CD4-positive, alpha-beta T cell treated with Interleukin-17A for 4 hours (primary cell): Measurements from ENCODE around the gene KRTAP13-1.

ENCODE experiments used
- DNase-seq: peaks from one replicate; pipeline ENCODE4 v3.0.0-alpha.2; 2020; ENCODE audit warnings: mixed read lengths

KRTAP13-1 gene, protein sequence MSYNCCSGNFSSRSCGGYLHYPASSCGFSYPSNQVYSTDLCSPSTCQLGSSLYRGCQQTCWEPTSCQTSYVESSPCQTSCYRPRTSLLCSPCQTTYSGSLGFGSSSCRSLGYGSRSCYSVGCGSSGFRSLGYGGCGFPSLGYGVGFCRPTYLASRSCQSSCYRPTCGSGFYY

DNA sequence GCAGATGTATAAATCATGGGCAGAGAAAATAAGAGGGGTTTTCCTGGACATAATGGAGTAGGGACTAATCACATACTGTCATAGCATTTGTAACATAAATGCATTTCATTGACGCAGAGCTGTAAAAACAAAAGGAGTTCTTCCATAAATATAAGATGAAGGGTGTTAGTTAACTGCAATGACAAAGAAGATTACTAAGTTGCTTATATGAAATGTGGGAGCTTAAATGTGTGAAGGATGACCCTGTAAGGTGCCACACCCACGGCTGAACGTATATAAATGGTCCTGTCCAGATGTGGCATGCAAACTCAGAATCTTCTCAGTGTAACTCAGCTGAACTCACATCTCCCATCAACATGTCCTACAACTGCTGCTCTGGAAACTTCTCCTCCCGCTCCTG is at the start of gene KRTAP13-1:
KRTAP13-1 (plus strand) TSS at position 301 of the 400 bp plus-strand sequence; CDS start at position 357, 56 bp downstream.
- DNase-seq: no peak

DNA sequence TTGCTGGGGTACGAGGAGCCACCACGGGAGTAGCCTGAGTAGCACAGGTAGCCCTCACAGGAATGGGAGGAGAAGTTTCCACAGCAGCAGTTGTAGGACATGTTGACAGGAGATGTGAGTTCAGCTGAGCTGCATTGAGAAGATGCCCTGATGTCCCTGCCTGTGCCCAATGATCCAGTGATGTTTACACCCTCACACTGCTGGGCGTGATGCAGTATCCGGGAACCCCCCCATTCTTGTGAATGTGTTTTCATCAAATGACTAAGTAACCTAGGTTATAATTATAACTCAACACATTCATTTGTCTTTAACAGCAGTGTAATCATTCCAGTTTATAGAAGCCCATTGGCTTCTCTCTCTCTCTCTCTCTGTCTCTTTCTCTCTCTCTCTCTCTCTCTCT is 47.3 kb upstream of the KRTAP13-1 start, which contains the start of gene KRTAP23-1:
KRTAP23-1 (minus strand) TSS at position 101 of the 400 bp plus-strand sequence; CDS start at position 101, 0 bp downstream.
- no peak for DNase-seq

DNA sequence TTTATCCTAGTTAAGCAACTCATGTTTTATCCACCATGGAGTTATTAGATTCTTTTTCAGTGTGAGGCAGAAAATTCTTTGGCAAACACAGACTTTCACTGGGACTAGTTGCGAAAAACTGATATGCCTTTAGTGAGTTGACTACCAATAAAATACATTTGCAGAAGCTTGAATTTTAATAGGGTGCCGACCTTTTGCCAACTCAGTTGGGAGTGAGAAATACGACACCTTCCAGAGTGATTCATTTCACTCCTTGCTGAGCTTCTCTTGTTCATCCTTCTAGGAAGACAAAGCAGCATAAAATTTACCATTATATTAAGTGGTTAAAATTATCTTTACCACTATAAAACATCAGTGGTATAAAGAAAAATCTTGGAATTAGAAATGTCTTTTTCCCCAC is 46.3 kb upstream of the KRTAP13-1 start:
- DNase-seq: no peak

DNA sequence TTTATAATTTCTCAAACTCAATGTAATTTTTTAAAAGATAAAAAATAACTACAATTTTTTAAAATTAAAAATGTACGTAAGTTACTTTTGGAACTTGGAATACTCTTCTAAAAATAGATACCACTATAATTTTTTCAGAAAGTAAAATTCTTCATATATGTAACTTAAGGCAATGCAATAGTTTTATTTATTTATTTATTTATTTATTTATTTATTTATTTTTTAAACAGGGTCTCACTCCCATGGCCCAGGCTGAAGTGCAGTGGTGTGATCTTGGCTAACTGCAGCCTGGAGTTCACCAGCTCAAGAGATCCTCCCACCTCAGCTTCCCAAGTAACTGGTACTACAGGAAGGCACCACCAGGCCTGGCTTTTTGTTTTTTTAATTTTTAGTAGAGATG is 44.3 kb upstream of the KRTAP13-1 start:
- no peak for DNase-seq

DNA sequence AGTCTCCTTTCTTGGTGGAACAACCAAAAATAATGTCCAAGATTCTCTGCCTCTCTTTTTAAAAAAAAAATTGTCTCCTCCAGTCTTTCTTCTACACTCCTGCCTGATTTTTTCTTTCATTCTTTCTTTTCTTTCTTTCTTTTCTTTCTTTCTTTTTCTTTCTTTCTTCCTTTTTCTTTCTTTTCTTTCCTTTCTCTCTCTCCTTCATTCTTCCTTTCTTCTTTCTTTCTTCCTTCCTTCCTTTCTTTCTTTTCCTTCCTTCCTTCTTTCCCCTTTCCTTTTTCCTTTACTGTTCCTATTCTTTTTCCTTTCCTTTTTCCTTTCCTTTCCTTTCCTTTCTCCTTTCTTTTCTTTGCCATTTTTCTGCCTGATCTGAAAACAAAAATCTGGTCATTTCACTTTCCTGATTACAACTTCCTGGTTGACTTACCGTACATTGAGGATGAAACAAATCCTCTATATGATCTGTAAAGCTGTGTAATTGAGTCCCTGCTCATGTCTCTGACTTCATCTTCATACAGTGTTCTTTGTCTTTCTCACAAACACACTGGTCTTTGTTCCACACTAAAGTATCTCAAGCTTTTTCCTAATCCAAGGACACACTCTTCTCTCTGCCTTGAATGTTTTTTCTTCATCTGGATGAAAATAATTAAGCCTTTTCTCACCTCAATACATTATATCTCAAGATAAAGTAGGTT is 41.4 kb upstream of the KRTAP13-1 start:
- DNase-seq: no peak

DNA sequence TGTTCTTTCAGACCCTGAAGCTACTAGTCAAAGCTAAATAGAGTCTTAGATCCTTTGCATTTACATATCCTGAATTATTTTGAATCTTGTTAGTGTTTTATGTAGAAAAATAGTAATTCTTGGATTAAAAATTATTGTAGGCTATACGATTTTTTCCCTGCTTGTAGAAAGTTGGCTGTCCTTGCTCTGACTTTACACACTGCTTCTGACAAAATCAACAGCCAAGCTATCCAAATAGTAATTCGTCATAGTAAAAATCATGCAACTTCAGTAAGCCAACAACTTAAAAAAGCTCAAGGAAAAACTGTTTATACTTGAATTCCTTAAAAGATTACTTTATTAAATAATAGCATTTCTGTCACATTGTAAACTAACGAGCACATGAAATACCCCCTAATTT is 39.9 kb upstream of the KRTAP13-1 start:
- DNase-seq: no peak

DNA sequence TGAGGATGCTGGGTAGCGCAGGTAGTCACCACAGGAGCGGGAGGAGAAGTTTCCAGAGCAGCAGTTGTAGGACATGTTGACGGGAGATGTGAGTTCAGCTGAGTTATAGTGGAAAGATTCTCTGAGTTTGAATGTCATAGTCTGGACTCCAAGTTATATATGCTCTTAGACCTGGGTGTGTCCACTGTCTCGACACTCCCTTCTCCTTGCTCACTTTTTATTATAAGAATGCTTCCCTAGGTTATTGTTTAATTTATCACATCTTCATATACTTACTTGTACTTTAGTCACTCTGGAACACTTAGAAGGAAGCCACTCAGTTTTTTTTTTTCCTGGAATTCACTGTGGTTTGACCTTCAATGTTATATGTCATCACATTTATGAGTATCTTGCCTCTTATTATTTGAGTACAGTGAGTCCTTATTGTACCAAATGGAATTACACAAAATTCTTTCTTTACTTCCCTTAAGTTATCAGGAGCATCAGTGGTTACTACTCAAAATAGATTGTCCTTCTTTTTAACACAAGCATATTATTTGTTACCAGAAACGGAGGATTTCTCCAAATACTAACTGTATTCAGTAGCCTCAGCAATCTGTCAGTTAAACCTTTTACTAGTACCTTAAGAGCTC is 23.6 kb upstream of the KRTAP13-1 start, which contains the start of gene KRTAP13-2:
KRTAP13-2 (minus strand) TSS at position 133 of the 632 bp plus-strand sequence; CDS start at position 75, 58 bp downstream.
- no peak for DNase-seq

DNA sequence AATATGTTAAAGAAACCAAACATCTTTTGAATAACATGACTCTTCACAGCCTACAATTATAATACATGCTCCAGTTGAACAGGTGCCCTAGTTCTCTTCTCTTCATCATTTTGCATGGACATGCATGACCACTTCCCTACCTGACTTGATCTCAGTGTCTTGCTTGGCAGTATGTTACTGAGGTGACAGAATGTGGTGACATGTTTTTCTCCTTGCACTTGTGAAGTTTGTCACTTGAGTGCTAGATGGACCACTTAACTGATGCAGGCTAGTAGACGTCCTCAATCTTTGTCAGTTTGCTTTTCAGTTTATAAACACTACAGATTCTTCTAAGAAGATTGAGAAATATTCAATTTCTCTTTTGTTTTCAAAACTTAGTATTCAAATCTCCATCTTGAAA is 13.6 kb upstream of the KRTAP13-1 start:
- no peak for DNase-seq

DNA sequence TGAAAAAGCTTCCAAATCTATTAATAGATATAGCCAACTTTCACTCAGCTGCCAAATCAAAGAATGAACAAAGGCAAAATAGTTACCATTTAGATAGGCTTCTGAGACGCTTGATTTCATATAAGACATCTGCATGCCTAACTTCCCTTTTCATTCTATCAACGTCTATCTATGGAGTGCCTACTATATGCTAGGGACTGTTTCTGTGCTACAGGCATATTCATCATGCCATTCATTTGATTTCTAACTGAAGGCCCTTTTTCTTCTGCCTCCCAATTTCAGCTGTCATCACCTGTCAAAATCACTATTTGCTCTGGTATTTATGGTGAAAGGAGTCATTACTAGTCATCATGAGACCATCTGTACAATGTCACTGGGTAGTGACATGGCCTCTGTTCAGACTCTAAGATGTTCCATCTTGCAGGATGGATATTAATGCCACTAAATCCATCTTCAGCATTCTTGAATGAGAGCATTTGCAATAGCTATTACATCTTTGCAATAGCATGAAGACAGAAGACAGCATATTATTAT is 4.3 kb upstream of the KRTAP13-1 start:
- DNase-seq: no peak

DNA sequence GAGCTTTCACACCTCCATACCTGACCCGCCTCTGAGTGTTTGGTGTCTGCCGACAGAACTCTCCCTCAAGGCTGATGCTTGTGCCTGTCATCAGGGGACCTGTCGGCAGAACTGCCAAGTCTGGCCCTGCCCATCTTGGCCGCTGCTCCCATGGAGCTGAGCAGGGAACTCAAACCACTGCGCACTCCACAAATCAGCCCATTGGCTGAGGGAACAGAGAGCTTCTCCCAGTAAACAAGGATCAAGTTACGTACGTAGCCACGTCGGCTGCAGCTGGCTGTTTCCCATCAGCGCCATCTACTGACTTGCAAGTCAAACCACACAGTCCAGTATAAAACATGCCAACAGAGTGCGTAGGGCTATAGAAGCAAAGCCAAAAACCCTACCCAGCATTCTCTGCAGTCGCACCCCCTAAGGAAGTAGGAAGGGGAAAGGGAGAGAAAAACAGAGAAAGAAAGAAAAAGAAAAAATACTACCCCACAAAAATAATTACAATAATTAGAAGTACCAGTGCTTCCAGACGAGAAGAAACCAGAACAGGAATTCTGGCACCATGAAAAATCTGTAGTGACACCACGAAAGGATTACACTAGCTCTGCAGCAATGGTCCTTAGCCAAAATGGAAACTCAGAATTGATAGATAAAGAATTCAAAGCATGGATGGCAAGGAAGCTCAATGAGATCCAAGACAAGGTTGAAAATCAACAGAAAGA is 13.1 kb downstream of the KRTAP13-1 start:
- DNase-seq: no peak

DNA sequence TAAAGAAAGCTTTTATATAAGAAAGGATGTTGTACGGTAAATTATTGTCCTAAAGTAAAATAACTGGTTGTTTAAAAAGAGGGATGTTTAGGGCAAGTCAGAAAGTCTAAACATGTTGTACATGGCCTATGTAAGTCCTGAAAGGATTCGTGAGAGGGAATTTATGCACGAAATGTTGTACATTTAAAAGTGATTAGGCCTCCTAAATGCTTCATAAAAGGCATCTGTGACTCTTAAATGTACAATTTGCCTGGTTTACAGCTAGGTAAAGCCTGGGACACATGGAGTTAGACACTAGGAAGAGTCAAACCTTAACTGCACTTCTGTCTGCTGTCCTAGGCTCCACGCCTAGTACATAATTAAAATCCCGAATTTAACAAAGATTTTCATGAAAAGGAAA is 20.2 kb downstream of the KRTAP13-1 start:
- DNase-seq: no peak

DNA sequence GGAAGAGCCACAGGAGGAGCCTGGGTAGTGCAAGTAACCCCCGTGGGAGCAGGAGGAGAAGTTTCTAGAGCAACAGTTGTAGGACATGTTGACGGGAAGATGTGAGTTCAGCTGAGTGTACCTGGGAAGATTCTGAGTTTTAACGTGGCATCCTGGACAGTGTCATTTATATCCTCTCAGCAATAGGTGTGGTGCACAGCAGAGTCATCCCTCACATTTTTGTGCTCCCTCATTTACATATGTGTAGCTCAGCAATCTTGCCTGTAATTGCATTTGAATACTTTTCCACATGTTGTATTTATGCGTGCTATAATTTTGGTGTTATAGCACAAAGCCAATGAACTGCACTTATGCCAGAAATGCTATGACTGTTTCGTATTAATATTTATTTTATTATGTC is 30.0 kb downstream of the KRTAP13-1 start, which contains the start of gene KRTAP13-3:
KRTAP13-3 (minus strand) TSS at position 101 of the 400 bp plus-strand sequence; CDS start at position 87, 14 bp downstream.
- no peak for DNase-seq

DNA sequence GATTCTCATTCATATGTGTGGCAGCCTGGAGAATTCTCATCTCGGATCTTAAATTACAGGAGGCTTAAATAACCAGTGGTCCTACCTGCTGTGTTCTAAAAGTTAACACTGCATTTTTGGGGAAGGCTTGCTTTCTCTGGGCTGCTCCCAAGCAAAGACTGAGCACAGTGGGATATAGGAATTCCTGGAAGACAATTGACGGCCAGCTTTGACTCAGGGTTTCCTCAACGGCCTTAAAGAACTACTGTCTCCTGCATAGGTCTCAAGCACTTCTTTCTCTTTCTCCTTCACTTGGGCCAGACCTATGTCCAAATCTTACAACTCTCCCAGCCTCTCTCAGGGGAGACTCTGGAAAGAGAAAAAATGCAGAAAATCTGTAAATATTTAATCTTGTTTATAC is 30.9 kb downstream of the KRTAP13-1 start:
- DNase-seq: no peak

DNA sequence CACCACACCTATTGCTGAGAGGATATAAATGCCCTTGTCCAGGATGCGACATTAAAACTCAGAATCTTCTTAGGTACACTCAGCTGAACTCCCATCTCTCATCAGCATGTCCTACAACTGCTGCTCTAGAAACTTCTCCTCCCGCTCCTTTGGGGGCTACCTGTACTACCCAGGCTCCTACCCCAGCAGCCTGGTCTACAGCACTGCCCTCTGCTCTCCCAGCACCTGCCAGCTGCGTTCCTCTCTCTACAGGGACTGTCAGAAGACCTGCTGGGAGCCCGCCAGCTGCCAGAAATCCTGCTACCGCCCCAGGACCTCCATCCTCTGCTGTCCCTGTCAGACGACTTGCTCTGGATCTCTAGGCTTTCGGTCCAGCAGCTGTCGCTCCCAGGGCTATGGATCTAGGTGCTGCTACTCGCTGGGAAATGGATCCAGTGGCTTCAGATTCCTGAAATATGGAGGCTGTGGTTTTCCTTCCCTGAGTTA is 34.4 kb downstream of the KRTAP13-1 start, which contains the start of gene KRTAP13-4:
KRTAP13-4 (plus strand) TSS at position 51 of the 486 bp plus-strand sequence; CDS start at position 107, 56 bp downstream.
- DNase-seq: no peak

DNA sequence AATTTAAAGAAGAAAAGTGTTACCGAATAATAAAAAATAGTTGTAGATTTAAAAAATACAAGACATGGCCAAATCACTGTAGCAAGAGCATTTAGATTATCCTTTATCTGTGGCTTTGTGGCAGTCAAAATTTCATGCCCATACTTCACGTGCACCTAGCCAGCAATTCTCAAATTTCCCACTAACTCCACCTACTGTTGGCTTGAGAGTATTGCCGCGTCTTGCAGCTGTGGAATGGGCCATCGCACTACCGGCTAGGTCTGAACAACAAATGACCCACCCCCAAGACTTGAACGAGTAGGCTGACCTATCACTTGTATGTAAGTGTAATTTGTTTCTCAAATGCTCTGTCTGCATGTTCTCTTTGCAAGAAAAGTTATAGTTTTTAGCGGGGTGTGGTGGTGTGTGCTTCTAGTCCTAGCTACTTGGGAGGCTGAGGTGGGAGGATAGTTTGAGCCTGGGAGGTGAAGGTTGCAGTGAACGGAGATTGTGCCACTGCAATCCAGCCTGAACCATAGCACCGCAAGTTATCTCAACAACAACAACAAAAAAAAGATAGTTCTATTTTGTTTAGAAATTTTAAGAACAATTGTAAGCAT is 38.3 kb downstream of the KRTAP13-1 start:
- DNase-seq: peak; percentile 2

DNA sequence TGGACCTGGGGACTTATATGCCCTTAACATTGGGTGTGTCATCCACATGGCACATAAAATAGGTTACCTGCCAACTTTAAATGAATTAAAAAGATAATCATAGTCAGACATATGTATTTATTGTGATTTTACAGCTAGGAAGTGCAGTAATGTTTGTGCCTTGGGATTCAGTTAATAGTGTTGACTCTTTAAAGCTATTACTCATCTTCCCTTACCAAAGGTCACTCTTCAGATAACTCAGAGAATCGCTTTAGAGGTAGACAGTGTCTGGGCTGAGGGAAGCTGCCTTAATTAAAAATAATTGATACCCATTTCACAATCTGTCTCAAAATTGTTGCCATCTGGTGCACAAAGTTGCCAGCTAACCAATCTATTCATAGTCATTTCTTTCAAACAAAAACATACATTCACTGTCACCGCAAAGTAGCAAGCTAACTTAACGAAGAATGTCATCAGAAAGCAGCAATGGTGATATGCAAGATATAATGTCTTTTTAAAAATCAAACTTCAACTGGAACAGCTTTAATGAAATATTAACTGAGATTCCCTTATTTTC is 41.3 kb downstream of the KRTAP13-1 start:
- DNase-seq: no peak

DNA sequence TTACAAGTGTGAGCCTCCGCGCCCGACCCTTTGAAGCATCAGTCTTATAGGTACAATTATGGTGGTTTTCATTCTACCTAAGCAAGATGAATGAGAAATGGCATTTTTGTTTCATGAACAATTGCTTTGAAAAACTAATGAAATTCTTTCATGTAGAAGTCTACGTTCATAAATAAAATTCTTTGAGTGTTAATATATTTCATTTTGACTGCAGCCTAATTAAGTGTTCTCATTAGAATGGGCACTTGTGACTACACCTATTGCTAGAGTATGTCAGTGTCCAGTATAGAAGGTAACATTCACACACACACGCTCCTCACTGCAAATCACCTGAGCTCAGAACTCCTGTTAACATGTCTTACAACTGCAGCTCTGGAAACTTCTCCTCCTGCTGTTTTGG is 44.1 kb downstream of the KRTAP13-1 start, which contains the start of gene KRTAP15-1:
KRTAP15-1 (plus strand) TSS at position 301 of the 400 bp plus-strand sequence; CDS start at position 354, 53 bp downstream.
- no peak for DNase-seq

DNA sequence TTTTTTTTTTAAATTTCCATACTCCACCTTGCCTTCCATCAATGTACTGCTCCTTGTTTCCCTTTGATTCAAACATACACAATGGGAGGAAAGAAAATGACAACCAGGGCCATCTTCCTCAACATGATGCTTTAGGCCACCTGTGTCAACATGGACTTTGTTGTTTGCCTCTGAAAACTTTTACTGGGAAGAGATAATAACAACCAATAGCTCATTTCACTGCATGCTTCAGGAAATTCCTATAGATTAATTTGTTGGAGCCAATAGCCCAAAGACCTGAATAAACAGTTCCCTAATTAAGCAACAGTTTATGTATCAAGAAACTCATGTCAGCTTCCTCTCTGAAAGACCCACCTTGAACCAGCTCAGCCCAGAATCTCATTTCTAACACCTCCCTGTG is 47.4 kb downstream of the KRTAP13-1 start:
- no peak for DNase-seq

DNA sequence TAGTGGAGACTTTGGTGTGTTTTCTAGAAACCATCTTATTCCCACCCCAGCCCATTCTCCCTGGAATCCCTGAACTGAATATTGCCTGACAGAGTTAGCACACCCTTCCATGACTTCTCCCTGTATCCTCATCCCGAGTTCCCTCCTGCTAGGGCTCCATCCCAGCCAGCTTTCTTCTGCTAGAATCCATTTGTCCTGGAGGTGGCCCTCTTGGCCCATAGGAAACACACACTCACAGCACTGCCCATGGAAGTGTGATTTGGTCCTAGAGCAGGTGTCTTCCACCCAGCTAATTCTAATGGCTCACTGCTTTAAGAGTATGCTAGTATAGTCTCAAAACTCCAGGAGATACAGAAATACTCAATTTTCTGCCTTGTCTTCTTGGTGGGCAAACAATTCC is 48.4 kb downstream of the KRTAP13-1 start:
- DNase-seq: no peak
